Neural cell (in vitro differentiated cells): Measurements from ENCODE around the gene RBM15. TPM values are rescaled to one million over a fixed set of nuclear protein-coding genes. Genes with fewer than 3 reads are reported as not detected.
A peak's percentile ranks its signal among the peaks of the same experiment; 100 is the strongest.

ENCODE experiments used
- H2AFZ ChIP-seq: fragments of 200-600, 300-800 bp; sonication (generic), shearing (Covaris generic); 2 replicates; pipeline ENCODE4 v1.6.0; 2014; ENCODE audit warnings: low read depth, mild to moderate bottlenecking, antibody characterized with exemption, low read length, moderate library complexity
- H3F3A ChIP-seq: fragments of 200-600 bp; shearing (Covaris generic); 2 replicates; pipeline ENCODE4 v1.6.1; 2016; ENCODE audit warnings: mild to moderate bottlenecking, moderate library complexity, mixed read lengths, antibody characterized with exemption, low read length; ENCODE audit not compliant: insufficient read depth, poor library complexity, severe bottlenecking
- H3K27ac ChIP-seq: fragments of 200-600, 300-800 bp; sonication (generic), shearing (Covaris generic); 2 replicates; pipeline ENCODE4 v1.5.1; 2014; ENCODE audit warnings: mild to moderate bottlenecking, low read length, moderate library complexity
- H3K27me3 ChIP-seq: fragments of 300-800, 200-600 bp; sonication (generic), shearing (Covaris generic); 2 replicates; pipeline ENCODE4 v1.6.0; 2014; ENCODE audit warnings: mild to moderate bottlenecking, low read depth, low read length, moderate library complexity; ENCODE audit not compliant: insufficient read depth
- H3K36me3 ChIP-seq: fragments of 300-800, 200-600 bp; sonication (generic), shearing (Covaris generic); 2 replicates; pipeline ENCODE4 v1.5.1; 2014; ENCODE audit warnings: mild to moderate bottlenecking, antibody characterized with exemption, low read length, moderate library complexity; ENCODE audit not compliant: insufficient read depth
- H3K4me2 ChIP-seq: fragments of 300-800, 200-600 bp; sonication (generic), shearing (Covaris generic); 2 replicates; pipeline ENCODE4 v1.6.0; 2014; ENCODE audit warnings: mild to moderate bottlenecking, low read length
- H3K4me3 ChIP-seq: fragments of 300-800, 200-600 bp; sonication (generic), shearing (Covaris generic); 2 replicates; pipeline ENCODE4 v1.5.1; 2014; ENCODE audit warnings: mild to moderate bottlenecking, low read length, moderate library complexity
- H3K79me2 ChIP-seq: fragments of 200-600 bp; shearing (Covaris generic); replicated peaks from 2 replicates; pipeline ENCODE4 v1.6.0; 2014; ENCODE audit warnings: mild to moderate bottlenecking, low read length, moderate library complexity; ENCODE audit not compliant: insufficient read depth
- H3K9ac ChIP-seq: fragments of 300-800, 200-600 bp; sonication (generic), shearing (Covaris generic); 2 replicates; pipeline ENCODE4 v1.6.1; 2016; ENCODE audit warnings: mild to moderate bottlenecking, low read length, mixed read lengths
- H3K9me2 ChIP-seq: fragments of 200-600 bp; shearing (Covaris generic); 2 replicates; pipeline ENCODE4 v1.6.1; 2016; ENCODE audit warnings: mild to moderate bottlenecking, low read length, mixed read lengths; ENCODE audit not compliant: insufficient read depth
- H3K9me3 ChIP-seq: fragments of 200-600, 300-800 bp; sonication (generic), shearing (Covaris generic); 2 replicates; pipeline ENCODE4 v1.6.1; 2016; ENCODE audit warnings: mild to moderate bottlenecking, mixed run types, low read length, moderate library complexity, mixed read lengths
- H4K20me1 ChIP-seq: fragments of 200-600 bp; shearing (Covaris generic); 2 replicates; pipeline ENCODE4 v1.6.1; 2016; ENCODE audit warnings: mild to moderate bottlenecking, mixed run types; ENCODE audit not compliant: insufficient read depth
- CTCF ChIP-seq: fragments of 450-650 bp; IDR thresholded peaks from 2 replicates; pipeline ENCODE4 v1.5.1; 2014; ENCODE audit warnings: antibody characterized with exemption, mild to moderate bottlenecking, moderate library complexity; ENCODE audit not compliant: poor library complexity, severe bottlenecking
- EP300 ChIP-seq: fragments of 450-650 bp; conservative IDR thresholded peaks from 2 replicates; pipeline ENCODE4 v1.6.1; 2014; ENCODE audit warnings: antibody characterized with exemption, mild to moderate bottlenecking, moderate library complexity; ENCODE audit not compliant: poor library complexity, severe bottlenecking
- EZH2 ChIP-seq: fragments of 200-600, 300-800 bp; shearing (Covaris generic), sonication (generic); IDR thresholded peaks from 2 replicates; pipeline ENCODE4 v1.6.1; 2014; ENCODE audit warnings: antibody characterized with exemption, low read length, borderline replicate concordance, mild to moderate bottlenecking; ENCODE audit not compliant: insufficient read depth, poor library complexity, severe bottlenecking
- MXI1 ChIP-seq: fragments of 450-650 bp; conservative IDR thresholded peaks from 2 replicates; pipeline ENCODE4 v1.6.1; 2014; ENCODE audit warnings: antibody characterized with exemption, mild to moderate bottlenecking; ENCODE audit not compliant: poor library complexity, severe bottlenecking
- POLR2AphosphoS5 ChIP-seq: IDR thresholded peaks from 2 replicates; pipeline ENCODE4 v1.6.1; 2012
- RAD21 ChIP-seq: fragments of 450-650 bp; conservative IDR thresholded peaks from 2 replicates; pipeline ENCODE4 v1.6.1; 2014; ENCODE audit warnings: antibody characterized with exemption, mild to moderate bottlenecking, moderate library complexity
- REST ChIP-seq: IDR thresholded peaks from 2 replicates; pipeline ENCODE4 v1.6.1; 2012; ENCODE audit warnings: borderline replicate concordance
- SMC3 ChIP-seq: fragments of 450-650 bp; conservative IDR thresholded peaks from 2 replicates; pipeline ENCODE4 v1.6.1; 2014; ENCODE audit warnings: antibody characterized with exemption, mild to moderate bottlenecking, moderate library complexity; ENCODE audit not compliant: poor library complexity
- TAF1 ChIP-seq: IDR thresholded peaks from 2 replicates; pipeline ENCODE4 v1.6.1; 2012; ENCODE audit warnings: low read depth
- polyA plus RNA-seq: library from polyadenylated mRNA; depleted of rRNA; stranded (reverse); fragments of >200 nt; gene quantifications from 2 replicates; pipeline ENCODE4 v1.2.3, GENCODE V29; 2014

Gene RBM15
- polyA plus RNA-seq, 1 donor from 2014 or later = 8.1 TPM

- Histone ChIP-seq H4K20me1 (no peaks in the 10 kb centered on the region), H3K36me3 (peaks cover 3% of the 10 kb centered on the region), H3K9ac (no peak overlapping the region), H3K27me3 (no peaks in the 10 kb centered on the region), H3K9me3 (no peaks in the 10 kb centered on the region), H3K4me3 (no peak overlapping the region), H3K9me2 (no peaks in the 10 kb centered on the region), H3K27ac (no peak overlapping the region), H3K4me2 (no peak overlapping the region), H2AFZ (no peak overlapping the region), H3K79me2 (peaks cover 15% of the 10 kb centered on the region), H3F3A (no peaks in the 10 kb centered on the region)
- TF ChIP-seq SMC3 (no peak), MXI1 (no peak), EZH2 (no peak), REST (no peak), TAF1 (no peak), POLR2AphosphoS5 (no peak), EP300 (no peak), RAD21 (no peak), CTCF (no peak)
These were observed 2.7 kb upstream of the RBM15 start for GRCh38 chr1:110336300-110337039.

GRCh38 chr1:110337704-110338308 is 1.4 kb upstream of the RBM15 start:
- peaks cover 28% of the 10 kb centered on the region for H3K79me2 ChIP-seq
- no peaks in the 10 kb centered on the region for H3K27me3 ChIP-seq
- peak overlapping the region; percentile 79 for H3K4me3 ChIP-seq
- H3K9ac ChIP-seq = peak overlapping the region; percentile 75
- H3F3A ChIP-seq = no peaks in the 10 kb centered on the region
- no peaks in the 10 kb centered on the region for H4K20me1 ChIP-seq
- peak overlapping the region; percentile 91 for H3K4me2 ChIP-seq
- no peaks in the 10 kb centered on the region for H3K9me2 ChIP-seq
- peaks cover 3% of the 10 kb centered on the region for H3K36me3 ChIP-seq
- no peaks in the 10 kb centered on the region for H3K9me3 ChIP-seq
- no peak for TF ChIP-seq SMC3
- no peak for TF ChIP-seq POLR2AphosphoS5
- no peak for TF ChIP-seq RAD21
- no peak for TF ChIP-seq CTCF
- TF ChIP-seq MXI1 = no peak
- TF ChIP-seq EP300 = no peak
- TF ChIP-seq EZH2 = no peak
- no peak for TF ChIP-seq TAF1
- no peak for TF ChIP-seq REST
- H3K27ac ChIP-seq = peak overlapping the region; percentile 90
- H2AFZ ChIP-seq = peak overlapping the region; percentile 81
